Transverse colon (tissue), 4 donors: Measurements from ENCODE around the gene ANXA6. TPM values are rescaled to one million over a fixed set of nuclear protein-coding genes. Genes with fewer than 3 reads are reported as not detected.

Experiments
- DNase-seq: peaks from one replicate; pipeline ENCODE4 v3.0.0-alpha.2; 2019
- H3K27ac ChIP-seq, 4 donors: fragments of 200-600 bp; sonication (generic); 2 replicates each; pipeline ENCODE4 v1.5.1; 2016 to 2018; ENCODE audit warnings: inconsistent platforms in 4 of 4
- H3K27me3 ChIP-seq: fragments of 200-600 bp; sonication (generic); 2 replicates; pipeline ENCODE4 v1.5.1; 2017; ENCODE audit warnings: inconsistent platforms
- H3K36me3 ChIP-seq, 4 donors: fragments of 200-600 bp; sonication (generic); 2 replicates each; pipeline ENCODE4 v1.5.1; 2017 to 2019; ENCODE audit warnings: inconsistent platforms in 4 of 4
- H3K4me1 ChIP-seq, 4 donors: fragments of 200-600 bp; sonication (generic); 2 replicates each; pipeline ENCODE4 v1.5.1; 2017 to 2020; ENCODE audit warnings: inconsistent platforms in 4 of 4
- H3K4me3 ChIP-seq, 4 donors: fragments of 200-600 bp; sonication (generic); 1 replicate in 1 of 4; 2 replicates in 3 of 4; pipeline versions ENCODE4 v1.5.1 to v1.6.1; 2017 to 2019; ENCODE audit warnings: inconsistent platforms in 4 of 4
- H3K9me3 ChIP-seq, 2 donors: fragments of 200-600 bp; sonication (generic); 2 replicates each; pipeline ENCODE4 v1.5.1; 2017 to 2019; ENCODE audit warnings: inconsistent platforms in 2 of 2
- EP300 ChIP-seq: sonication (generic); formaldehyde crosslinking; IDR thresholded peaks from one replicate; pipeline ENCODE4 v1.6.1; 2017; ENCODE audit warnings: antibody characterized with exemption, low read depth
- POLR2A ChIP-seq: fragments of 450-650 bp; IDR thresholded peaks from one replicate; pipeline ENCODE4 v1.6.1; 2016; ENCODE audit warnings: antibody characterized with exemption, mild to moderate bottlenecking, moderate library complexity
- POLR2AphosphoS5 ChIP-seq, 3 donors: sonication (generic); formaldehyde crosslinking; IDR thresholded peaks; one replicate each; pipeline ENCODE4 v1.6.1; 2016; ENCODE audit warnings: antibody characterized with exemption in 3 of 3
- WGBS, 2 donors: methylation state at CpG; one replicate each; pipeline ENCODE4 v1.1.5; 2018; ENCODE audit warnings: low coverage in 1 of 2; 5-methylcytosine and 5-hydroxymethylcytosine counted together
- in situ Hi-C, 4 donors: fragments of 200-750 bp; cut with MboI; loops; one replicate each; pipeline versions ENCODE4 v1.15.0 to v1.15.1; 2017; ENCODE audit warnings: low sequenced_read_pairs in 3 of 4, low pct_ligation_motif_present in 1 of 4, low pct_unique_long_range_greater_than_20kb in 1 of 4
- intact Hi-C: fragments of 100-400 bp; cut with DNase I; formaldehyde crosslinking; loops from one replicate; pipeline ENCODE4 v1.15.1; 2023; ENCODE audit warnings: low total_unique reads
- total RNA-seq, 4 donors: library from RNA; depleted of rRNA; stranded (reverse); fragments of >200 nt; gene quantifications; one replicate each; pipeline ENCODE4 v1.1.0, GENCODE V29; 2016
- TF ChIP-seq, protein P1 (sequence below), 5 experiments: fragments of 200-600 bp in 3 of 5; fragments of 450-650 bp in 2 of 5; sonication (generic) in 3 of 5; IDR thresholded peaks; 1 replicate in 2 of 5; 2 replicates in 3 of 5; pipeline ENCODE4 v1.5.1; 2016 to 2017; ENCODE audit warnings: antibody characterized with exemption in 5 of 5, inconsistent platforms in 3 of 5, mild to moderate bottlenecking in 2 of 5, moderate library complexity in 1 of 5

Gene ANXA6
- total RNA-seq, 4 donors from 2014 or later, result 19.1 to 79.0 (median 55.3) TPM

DNA sequence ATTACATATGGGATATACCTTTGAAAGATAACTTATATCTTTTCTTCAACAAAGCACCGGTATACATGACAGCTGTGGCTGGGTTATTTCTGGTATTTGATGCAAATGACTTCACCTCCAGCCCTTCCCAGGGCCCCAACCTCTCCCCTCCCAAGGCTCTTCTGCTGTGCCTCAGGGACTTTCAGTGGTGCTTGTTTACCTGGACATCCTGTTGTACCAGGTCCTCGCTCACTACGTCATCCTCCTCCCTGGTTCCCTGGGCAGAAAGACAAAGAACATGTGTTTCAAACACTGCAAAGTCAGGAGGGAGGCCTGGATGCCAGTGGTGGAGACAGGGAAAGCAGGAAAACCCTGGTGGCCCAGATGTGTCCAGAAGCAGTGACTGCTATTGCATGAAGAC, 23.4 kb downstream of the ANXA6 start:
- Histone ChIP-seq H3K36me3 (peaks cover 0 to 19% (median 6%) of the 10 kb centered on the region in 4 donors), H3K9me3 (no peaks in the 10 kb centered on the region), H3K4me1 (no peaks in the 10 kb centered on the region), H3K4me3 (no peak overlapping the region), H3K27ac (peak overlapping the region in 3 of 4 donors; percentile 12 to 48 (median 21)), H3K27me3 (no peaks in the 10 kb centered on the region)
- intact Hi-C loops, result no loop called here
- 57 to 100% methylated on average over 1 to 3 of the region's 3 CpGs for WGBS, 2 donors
- peak; percentile 46 for DNase-seq
- TF ChIP-seq EP300 (no peak), POLR2A (no peak), POLR2AphosphoS5 (IDR thresholded peaks at IDR 0.05) (peak in 1 of 3 donors; percentile 14)
- TF ChIP-seq, protein P1, sequence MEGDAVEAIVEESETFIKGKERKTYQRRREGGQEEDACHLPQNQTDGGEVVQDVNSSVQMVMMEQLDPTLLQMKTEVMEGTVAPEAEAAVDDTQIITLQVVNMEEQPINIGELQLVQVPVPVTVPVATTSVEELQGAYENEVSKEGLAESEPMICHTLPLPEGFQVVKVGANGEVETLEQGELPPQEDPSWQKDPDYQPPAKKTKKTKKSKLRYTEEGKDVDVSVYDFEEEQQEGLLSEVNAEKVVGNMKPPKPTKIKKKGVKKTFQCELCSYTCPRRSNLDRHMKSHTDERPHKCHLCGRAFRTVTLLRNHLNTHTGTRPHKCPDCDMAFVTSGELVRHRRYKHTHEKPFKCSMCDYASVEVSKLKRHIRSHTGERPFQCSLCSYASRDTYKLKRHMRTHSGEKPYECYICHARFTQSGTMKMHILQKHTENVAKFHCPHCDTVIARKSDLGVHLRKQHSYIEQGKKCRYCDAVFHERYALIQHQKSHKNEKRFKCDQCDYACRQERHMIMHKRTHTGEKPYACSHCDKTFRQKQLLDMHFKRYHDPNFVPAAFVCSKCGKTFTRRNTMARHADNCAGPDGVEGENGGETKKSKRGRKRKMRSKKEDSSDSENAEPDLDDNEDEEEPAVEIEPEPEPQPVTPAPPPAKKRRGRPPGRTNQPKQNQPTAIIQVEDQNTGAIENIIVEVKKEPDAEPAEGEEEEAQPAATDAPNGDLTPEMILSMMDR (IDR thresholded peaks at IDR 0.05), result no peak
- in situ Hi-C loops, result loop anchor here in 1 of 4 donors (5.0 kb wide), 1 partner anchor 98 kb away; no protein-coding TSS in a partner anchor

- WGBS, 2 donors, result 60 to 80% methylated on average over 1 to 4 of the region's 4 CpGs
- Histone ChIP-seq H3K27me3 (no peaks in the 10 kb centered on the region), H3K4me3 (no peak overlapping the region), H3K36me3 (peaks cover 0 to 16% (median 2%) of the 10 kb centered on the region in 4 donors), H3K4me1 (no peaks in the 10 kb centered on the region), H3K27ac (no peak overlapping the region), H3K9me3 (no peaks in the 10 kb centered on the region)
- intact Hi-C loops (no loop called here), in situ Hi-C loops (loop anchor here in 1 of 4 donors (5.0 kb wide), 1 partner anchor 99 kb away; no protein-coding TSS in a partner anchor)
- TF ChIP-seq, protein P1 (IDR thresholded peaks at IDR 0.05), result no peak
- TF ChIP-seq POLR2A (no peak), POLR2AphosphoS5 (IDR thresholded peaks at IDR 0.05) (no peak), EP300 (no peak)
- no peak for DNase-seq
Observed at GRCh38 chr5:151132963-151133362, 24.6 kb downstream of the ANXA6 start.

DNA sequence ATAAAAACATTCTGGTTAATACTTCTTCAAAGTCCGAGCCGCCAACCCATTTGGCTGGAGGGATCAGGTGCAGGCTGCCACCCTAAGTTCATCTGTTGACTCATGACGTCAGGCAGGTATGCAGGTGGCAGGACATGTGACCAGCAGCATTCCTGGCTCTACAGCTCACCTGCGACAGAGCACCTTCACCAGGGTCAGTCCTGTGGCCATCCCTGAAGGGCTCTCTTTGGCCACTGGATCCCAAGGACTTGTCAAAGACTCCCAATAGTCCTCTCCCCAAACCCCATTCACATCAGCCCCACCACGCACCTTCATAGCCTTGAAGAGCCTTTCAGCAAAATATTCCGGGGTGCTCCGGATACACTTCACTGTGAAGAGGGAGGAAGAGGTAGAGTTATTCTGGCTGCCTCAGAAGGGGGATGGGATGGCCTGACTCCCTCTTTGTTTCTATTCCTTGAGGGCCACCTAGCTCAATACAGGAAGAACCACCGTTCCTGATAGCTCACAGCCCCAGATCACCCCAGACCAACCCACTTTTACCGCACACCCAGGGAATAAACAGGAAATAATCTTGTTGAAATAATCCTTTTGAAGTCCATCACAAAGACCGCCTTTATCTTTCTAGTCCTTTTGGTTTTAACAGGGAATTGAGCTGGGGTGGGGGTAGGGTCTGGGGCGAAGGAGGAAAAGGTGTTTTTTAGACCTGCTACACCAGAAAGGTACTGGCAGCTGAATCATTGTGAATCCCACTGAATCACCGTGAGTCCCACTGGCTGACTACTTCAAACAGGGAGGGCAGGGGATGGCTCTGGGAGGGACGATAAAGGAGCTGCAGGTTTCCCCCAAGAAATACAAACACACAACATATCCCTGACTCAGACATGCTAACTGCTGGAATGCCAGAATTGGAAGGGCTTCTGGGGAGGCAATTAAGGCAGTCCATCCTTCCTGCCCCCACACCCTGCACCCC, 26.4 kb downstream of the ANXA6 start:
- intact Hi-C loops (no loop called here), in situ Hi-C loops (loop anchor here in 1 of 4 donors (5.0 kb wide), 1 partner anchor 101 kb away; no protein-coding TSS in a partner anchor)
- no peaks in the 10 kb centered on the region for H3K27me3 ChIP-seq
- H3K27ac ChIP-seq, result no peak overlapping the region
- peaks cover 0 to 4% (median 2%) of the 10 kb centered on the region in 4 donors for H3K36me3 ChIP-seq
- no peak overlapping the region for H3K4me3 ChIP-seq
- WGBS, 2 donors, result 52 to 58% methylated on average over 5 to 13 of the region's 13 CpGs
- TF ChIP-seq EP300 (no peak), POLR2A (no peak), POLR2AphosphoS5 (IDR thresholded peaks at IDR 0.05) (no peak)
- TF ChIP-seq, protein P1 (IDR thresholded peaks at IDR 0.05), result no peak
- H3K4me1 ChIP-seq, result peaks cover 0 to 5% (median 0%) of the 10 kb centered on the region in 4 donors
- peak; percentile 35 for DNase-seq
- no peaks in the 10 kb centered on the region for H3K9me3 ChIP-seq

- no peak for DNase-seq
- WGBS, 2 donors, result 86 to 100% methylated on average over 1 to 8 of the region's 8 CpGs
- no peaks in the 10 kb centered on the region for H3K27me3 ChIP-seq
- H3K36me3 ChIP-seq, result peaks cover 0 to 4% (median 2%) of the 10 kb centered on the region in 4 donors
- intact Hi-C loops (no loop called here), in situ Hi-C loops (loop anchor here in 1 of 4 donors (5.0 kb wide), 1 partner anchor 102 kb away; no protein-coding TSS in a partner anchor)
- TF ChIP-seq POLR2A (no peak), POLR2AphosphoS5 (IDR thresholded peaks at IDR 0.05) (no peak), EP300 (no peak)
- TF ChIP-seq, protein P1 (IDR thresholded peaks at IDR 0.05), result no peak
- H3K4me1 ChIP-seq, result peaks cover 0 to 12% (median 0%) of the 10 kb centered on the region in 4 donors
- H3K27ac ChIP-seq, result no peak overlapping the region
- H3K4me3 ChIP-seq, result no peak overlapping the region
- H3K9me3 ChIP-seq, result no peaks in the 10 kb centered on the region
Observed at GRCh38 chr5:151130235-151130921, 27.2 kb downstream of the ANXA6 start.
